GM21367 (cell line): ENCODE data around the gene PCDH18.

Experiments
- ATAC-seq: cut with Tn5 transposase; IDR thresholded peaks from one replicate; pipeline ENCODE4 v1.9.1; 2021; ENCODE audit not compliant: unreplicated experiment

PCDH18 gene

GRCh38 chr4:137471461-137471860 lies 60.8 kb downstream of the PCDH18 start:
- no peak for ATAC-seq

GRCh38 chr4:137470806-137471205 lies 61.5 kb downstream of the PCDH18 start:
- ATAC-seq = no peak
